Memory B cell (primary cell): ENCODE results near the gene HSPBP1.

ENCODE experiments used
- ATAC-seq: fragments of 150-1000 bp; cut with Tn5 transposase; 2 replicates; pipeline ENCODE4 v1.10.0; 2021; ENCODE audit warnings: low read depth, mild to moderate bottlenecking, moderate library complexity
- DNase-seq, 2 donors: peaks; one replicate each; pipeline ENCODE4 v3.0.0; 2022; ENCODE audit warnings: low spot score in 2 of 2
- H3K27ac Mint-ChIP-seq: one replicate; pipeline ENCODE4 v1.8.0; 2022; ENCODE audit warnings: mild to moderate bottlenecking, moderate library complexity, mixed read lengths
- H3K27me3 Mint-ChIP-seq: one replicate; pipeline ENCODE4 v1.8.0; 2022; ENCODE audit warnings: mixed read lengths
- H3K36me3 Mint-ChIP-seq: one replicate; pipeline ENCODE4 v1.8.0; 2022; ENCODE audit warnings: mild to moderate bottlenecking, mixed read lengths
- H3K4me1 Mint-ChIP-seq: one replicate; pipeline ENCODE4 v1.8.0; 2022; ENCODE audit warnings: mixed read lengths
- H3K4me3 Mint-ChIP-seq: one replicate; pipeline ENCODE4 v1.8.0; 2022; ENCODE audit warnings: mild to moderate bottlenecking, moderate library complexity, mixed read lengths
- H3K9me3 Mint-ChIP-seq: one replicate; pipeline ENCODE4 v1.8.0; 2022; ENCODE audit warnings: mixed read lengths

Gene HSPBP1

GRCh38 chr19:55275851-55276719, 3.8 kb downstream of the HSPBP1 start:
- peak overlapping the region; percentile 94 for H3K27ac Mint-ChIP-seq
- DNase-seq: peak; percentile 30 to 47
- H3K36me3 Mint-ChIP-seq: peaks cover 12% of the 10 kb centered on the region
- no peaks in the 10 kb centered on the region for H3K9me3 Mint-ChIP-seq
- peak; percentile 57 for ATAC-seq
- H3K4me3 Mint-ChIP-seq: peak overlapping the region; percentile 62
- H3K27me3 Mint-ChIP-seq: no peaks in the 10 kb centered on the region
- peaks cover 34% of the 10 kb centered on the region for H3K4me1 Mint-ChIP-seq

GRCh38 chr19:55273978-55274707, 5.8 kb downstream of the HSPBP1 start:
- H3K36me3 Mint-ChIP-seq: peaks cover 16% of the 10 kb centered on the region
- H3K4me1 Mint-ChIP-seq: peaks cover 28% of the 10 kb centered on the region
- ATAC-seq (peak; percentile 3), DNase-seq (no peak)
- no peak overlapping the region for H3K27ac Mint-ChIP-seq
- H3K27me3 Mint-ChIP-seq: no peaks in the 10 kb centered on the region
- H3K4me3 Mint-ChIP-seq: no peak overlapping the region
- no peaks in the 10 kb centered on the region for H3K9me3 Mint-ChIP-seq

GRCh38 chr19:55272142-55272541, 7.8 kb downstream of the HSPBP1 start:
- ATAC-seq (no peak), DNase-seq (no peak)
- no peaks in the 10 kb centered on the region for H3K27me3 Mint-ChIP-seq
- no peak overlapping the region for H3K27ac Mint-ChIP-seq
- H3K36me3 Mint-ChIP-seq: peaks cover 16% of the 10 kb centered on the region
- no peaks in the 10 kb centered on the region for H3K9me3 Mint-ChIP-seq
- no peak overlapping the region for H3K4me3 Mint-ChIP-seq
- peaks cover 22% of the 10 kb centered on the region for H3K4me1 Mint-ChIP-seq

- ATAC-seq (no peak), DNase-seq (no peak)
- Mint-ChIP-seq H3K36me3 (peaks cover 21% of the 10 kb centered on the region), H3K27ac (peak overlapping the region; percentile 3), H3K9me3 (peaks cover 4% of the 10 kb centered on the region), H3K4me3 (no peak overlapping the region), H3K4me1 (peaks cover 16% of the 10 kb centered on the region), H3K27me3 (no peaks in the 10 kb centered on the region)
Observed at GRCh38 chr19:55270172-55270942, 9.6 kb downstream of the HSPBP1 start.

- H3K4me3 Mint-ChIP-seq: no peak overlapping the region
- peaks cover 4% of the 10 kb centered on the region for H3K9me3 Mint-ChIP-seq
- H3K36me3 Mint-ChIP-seq: peaks cover 21% of the 10 kb centered on the region
- H3K27me3 Mint-ChIP-seq: no peaks in the 10 kb centered on the region
- peaks cover 15% of the 10 kb centered on the region for H3K4me1 Mint-ChIP-seq
- no peak for DNase-seq
- no peak for ATAC-seq
- H3K27ac Mint-ChIP-seq: no peak overlapping the region
Observed at GRCh38 chr19:55269299-55269698, 10.6 kb downstream of the HSPBP1 start.

- Mint-ChIP-seq H3K4me3 (no peak overlapping the region), H3K27ac (no peak overlapping the region), H3K27me3 (no peaks in the 10 kb centered on the region), H3K36me3 (peaks cover 16% of the 10 kb centered on the region), H3K4me1 (peaks cover 15% of the 10 kb centered on the region), H3K9me3 (peaks cover 4% of the 10 kb centered on the region)
- ATAC-seq (no peak), DNase-seq (no peak)
Observed at GRCh38 chr19:55266840-55267239, 13.1 kb downstream of the HSPBP1 start.

- Mint-ChIP-seq H3K9me3 (peaks cover 4% of the 10 kb centered on the region), H3K4me1 (peaks cover 15% of the 10 kb centered on the region), H3K27me3 (no peaks in the 10 kb centered on the region), H3K4me3 (no peak overlapping the region), H3K27ac (no peak overlapping the region), H3K36me3 (peaks cover 15% of the 10 kb centered on the region)
- no peak for DNase-seq
- no peak for ATAC-seq
Observed at GRCh38 chr19:55266404-55266803, 13.5 kb downstream of the HSPBP1 start.

GRCh38 chr19:55265723-55266386, 14.1 kb downstream of the HSPBP1 start:
- no peak overlapping the region for H3K4me3 Mint-ChIP-seq
- H3K4me1 Mint-ChIP-seq: peaks cover 14% of the 10 kb centered on the region
- peaks cover 13% of the 10 kb centered on the region for H3K36me3 Mint-ChIP-seq
- peaks cover 4% of the 10 kb centered on the region for H3K9me3 Mint-ChIP-seq
- H3K27me3 Mint-ChIP-seq: no peaks in the 10 kb centered on the region
- no peak for DNase-seq
- no peak for ATAC-seq
- no peak overlapping the region for H3K27ac Mint-ChIP-seq

GRCh38 chr19:55265173-55265572, 14.7 kb downstream of the HSPBP1 start:
- Mint-ChIP-seq H3K36me3 (peaks cover 9% of the 10 kb centered on the region), H3K4me3 (no peak overlapping the region), H3K27ac (no peak overlapping the region), H3K9me3 (peaks cover 4% of the 10 kb centered on the region), H3K4me1 (peaks cover 12% of the 10 kb centered on the region), H3K27me3 (no peaks in the 10 kb centered on the region)
- no peak for DNase-seq
- no peak for ATAC-seq

- Mint-ChIP-seq H3K4me3 (no peak overlapping the region), H3K27ac (no peak overlapping the region), H3K9me3 (peaks cover 4% of the 10 kb centered on the region), H3K4me1 (peaks cover 12% of the 10 kb centered on the region), H3K27me3 (no peaks in the 10 kb centered on the region), H3K36me3 (peaks cover 9% of the 10 kb centered on the region)
- ATAC-seq: no peak
- no peak for DNase-seq
Observed at GRCh38 chr19:55264531-55264930, 15.4 kb downstream of the HSPBP1 start.

- DNase-seq (no peak), ATAC-seq (no peak)
- no peaks in the 10 kb centered on the region for H3K27me3 Mint-ChIP-seq
- H3K4me1 Mint-ChIP-seq: peaks cover 18% of the 10 kb centered on the region
- no peak overlapping the region for H3K4me3 Mint-ChIP-seq
- peak overlapping the region; percentile 18 for H3K27ac Mint-ChIP-seq
- H3K9me3 Mint-ChIP-seq: peaks cover 4% of the 10 kb centered on the region
- peaks cover 10% of the 10 kb centered on the region for H3K36me3 Mint-ChIP-seq
Observed at GRCh38 chr19:55262359-55262758, 17.6 kb downstream of the HSPBP1 start.

GRCh38 chr19:55261671-55262126, 18.2 kb downstream of the HSPBP1 start:
- peaks cover 4% of the 10 kb centered on the region for H3K9me3 Mint-ChIP-seq
- peaks cover 10% of the 10 kb centered on the region for H3K36me3 Mint-ChIP-seq
- no peaks in the 10 kb centered on the region for H3K27me3 Mint-ChIP-seq
- no peak overlapping the region for H3K4me3 Mint-ChIP-seq
- peak overlapping the region; percentile 18 for H3K27ac Mint-ChIP-seq
- peaks cover 23% of the 10 kb centered on the region for H3K4me1 Mint-ChIP-seq
- DNase-seq (no peak), ATAC-seq (no peak)

GRCh38 chr19:55259540-55260210, 20.2 kb downstream of the HSPBP1 start:
- Mint-ChIP-seq H3K4me1 (peaks cover 34% of the 10 kb centered on the region), H3K36me3 (peaks cover 5% of the 10 kb centered on the region), H3K4me3 (peak overlapping the region; percentile 97), H3K27me3 (no peaks in the 10 kb centered on the region), H3K27ac (peak overlapping the region; percentile 93), H3K9me3 (no peaks in the 10 kb centered on the region)
- no peak for ATAC-seq
- no peak for DNase-seq
